ENCODE data around the gene FYN. TPM values are rescaled to one million over a fixed set of nuclear protein-coding genes. Genes with fewer than 3 reads are reported as not detected.

The FYN gene
- total and polyA plus RNA-seq, 9 of the 15 experiments (the other 6 are each of a cell fraction or from before 2014, with no cell fraction given) = 2.9 to 22.1 (median 11.4) TPM

GRCh38 chr6:111628142-111628850 lies 245.0 kb downstream of the FYN start (continued):
- no peak for TF ChIP-seq CBX8 (IDR thresholded peaks at IDR 0.05; ENCODE audit: borderline replicate concordance, extremely low read depth, low read depth, low read length, poor library complexity, severe bottlenecking)
- TF ChIP-seq GABPB2 (CRISPR knock-in tag; conservative IDR thresholded peaks at IDR 0.05) = no peak
- TF ChIP-seq MBD2 (IDR thresholded peaks at IDR 0.05; ENCODE audit: borderline replicate concordance, low read depth) = no peak
- no peak for TF ChIP-seq PYGO2 (tag; IDR thresholded peaks at IDR 0.05)
- TF ChIP-seq MTF1 (CRISPR knock-in tag; IDR thresholded peaks at IDR 0.05; ENCODE audit: borderline replicate concordance) = no peak
- TF ChIP-seq ZNF592 (IDR thresholded peaks at IDR 0.05) = no peak
- no peak for TF ChIP-seq MTA1 (IDR thresholded peaks at IDR 0.05; ENCODE audit: borderline replicate concordance)

Data from K562 (cell line).